ENCODE results near the gene WNK2.

Gene WNK2
- total RNA-seq: 0 to 6.9 (median 0.12) reads per million in 17 experiments

- peak in 3 of 4 experiments; percentile 17 to 64 (median 40) for DNase-seq
These were observed at the start of gene WNK2 for GRCh38 chr9:93183663-93184431. TSS of gene WNK2 (plus strand) at chr9:93184139. CDS start at chr9:93184930, 791 bp downstream.

- DNase-seq: no peak
These were observed 49.0 kb upstream of the WNK2 start for GRCh38 chr9:93134740-93135444.

- DNase-seq: peak in 3 of 4 experiments; percentile 57 to 66 (median 57)
These were observed 47.9 kb upstream of the WNK2 start for GRCh38 chr9:93136011-93136440.

- DNase-seq: peak in 1 of 4 experiments; percentile 2
These were observed 46.6 kb upstream of the WNK2 start for GRCh38 chr9:93137362-93137761.

GRCh38 chr9:93138171-93138764 is 45.7 kb upstream of the WNK2 start:
- DNase-seq: peak in 1 of 4 experiments; percentile 24

- peak in 1 of 4 experiments; percentile 1 for DNase-seq
These were observed 44.4 kb upstream of the WNK2 start for GRCh38 chr9:93139365-93140182.

GRCh38 chr9:93141771-93142483 is 42.0 kb upstream of the WNK2 start:
- DNase-seq: no peak

- no peak for DNase-seq
These were observed 40.0 kb upstream of the WNK2 start for GRCh38 chr9:93143830-93144530.

- peak in 2 of 4 experiments; percentile 38 to 62 for DNase-seq
These were observed 37.2 kb upstream of the WNK2 start for GRCh38 chr9:93146696-93147095.

GRCh38 chr9:93147632-93148031 is 36.3 kb upstream of the WNK2 start:
- DNase-seq: no peak

GRCh38 chr9:93148721-93149120 is 35.2 kb upstream of the WNK2 start:
- peak in 1 of 4 experiments; percentile 18 for DNase-seq

GRCh38 chr9:93149361-93149760 is 34.6 kb upstream of the WNK2 start:
- peak in 2 of 4 experiments; percentile 46 to 55 for DNase-seq

- DNase-seq: no peak
These were observed 32.7 kb upstream of the WNK2 start for GRCh38 chr9:93151097-93151784.

GRCh38 chr9:93154293-93154903 is 29.5 kb upstream of the WNK2 start:
- DNase-seq: peak; percentile 55 to 72 (median 64)

- DNase-seq: peak in 1 of 4 experiments; percentile 54
These were observed 28.0 kb upstream of the WNK2 start for GRCh38 chr9:93155716-93156474.

GRCh38 chr9:93156475-93157008 is 27.4 kb upstream of the WNK2 start:
- DNase-seq: peak in 1 of 4 experiments; percentile 44

- peak; percentile 80 to 92 (median 88) for DNase-seq
These were observed 24.1 kb upstream of the WNK2 start for GRCh38 chr9:93159601-93160471.

Data from suppressor macrophage (primary cell).